Activated CD4-positive, alpha-beta T cell treated with anti-CD3 and anti-CD28 coated beads, Interleukin-10, Interleukin-2, amounts not matched to agents 100 ng/mL and 50 ng/mL, durations not matched to agents 16 hours and 8 hours (primary cell): ENCODE data around the gene LEMD3.
"Not testable (repeated sequence)": the region's sequence is repeated elsewhere in the genome, so short reads cannot be mapped to it uniquely, and the experiment has no call there.

ENCODE experiments used
- DNase-seq: peaks from one replicate; pipeline ENCODE4 v3.0.0-alpha.2; 2020

LEMD3 gene

DNA sequence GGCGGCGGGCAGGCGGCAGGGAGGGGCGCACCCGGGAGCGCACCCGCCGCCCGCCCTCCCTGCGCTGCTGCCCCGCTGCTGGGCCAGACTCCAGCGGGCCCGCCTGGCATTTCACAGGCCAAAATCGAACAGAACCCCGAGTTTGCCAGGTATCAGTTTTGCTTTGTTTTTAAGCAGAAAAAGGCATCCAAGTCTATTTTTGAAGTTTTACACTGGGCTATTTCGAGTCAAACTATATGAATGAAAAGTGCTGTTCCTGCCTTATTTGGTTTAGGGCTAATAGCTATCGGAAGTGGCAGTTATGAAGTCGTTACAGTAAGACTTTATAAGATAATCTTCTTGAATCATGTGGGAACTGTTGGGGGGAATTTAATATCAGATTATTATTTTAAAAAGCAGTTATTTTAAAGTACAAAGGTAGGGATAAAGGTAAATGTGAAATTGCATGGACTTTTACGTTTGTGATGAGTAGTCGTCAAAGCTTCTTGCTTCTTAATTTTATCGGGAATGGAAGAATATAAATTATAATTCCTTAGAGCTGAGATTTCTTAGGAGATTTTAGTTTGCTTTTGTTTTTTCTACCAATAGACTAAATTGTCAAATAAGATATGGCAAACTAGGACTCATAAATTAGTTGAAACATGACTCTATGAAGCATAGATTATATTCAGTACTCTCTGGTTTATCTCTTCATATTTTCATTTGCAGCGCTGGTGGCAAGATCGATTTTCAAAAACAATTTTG lies 110.2 kb downstream of the LEMD3 start:
- no peak for DNase-seq

GRCh38 chr12:65280306-65280705 lies 110.9 kb downstream of the LEMD3 start:
- DNase-seq = no peak

- no peak for DNase-seq
These were observed 113.5 kb downstream of the LEMD3 start for GRCh38 chr12:65282840-65283239.

DNA sequence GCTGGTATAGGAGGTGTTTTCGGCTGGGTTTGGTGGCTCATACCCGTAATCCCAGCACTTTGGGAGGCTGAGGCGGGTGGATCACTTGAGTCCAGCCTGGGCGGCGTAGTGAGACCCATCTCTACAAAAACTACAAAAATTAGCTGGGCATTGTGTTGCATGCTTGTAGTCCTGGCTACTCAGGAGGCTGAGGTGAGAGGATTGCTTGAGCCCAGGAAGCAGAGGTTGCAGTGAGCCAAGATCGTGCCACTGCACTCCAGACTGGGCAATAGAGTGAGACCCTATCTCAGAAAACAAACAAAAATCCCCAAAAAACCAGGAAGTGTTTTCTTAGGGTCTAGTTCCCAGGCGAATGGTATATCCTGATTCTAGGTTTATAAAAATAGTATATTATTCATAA lies 116.1 kb downstream of the LEMD3 start:
- not testable (repeated sequence) for DNase-seq

- DNase-seq = no peak
These were observed 118.0 kb downstream of the LEMD3 start for GRCh38 chr12:65287426-65287825.

DNA sequence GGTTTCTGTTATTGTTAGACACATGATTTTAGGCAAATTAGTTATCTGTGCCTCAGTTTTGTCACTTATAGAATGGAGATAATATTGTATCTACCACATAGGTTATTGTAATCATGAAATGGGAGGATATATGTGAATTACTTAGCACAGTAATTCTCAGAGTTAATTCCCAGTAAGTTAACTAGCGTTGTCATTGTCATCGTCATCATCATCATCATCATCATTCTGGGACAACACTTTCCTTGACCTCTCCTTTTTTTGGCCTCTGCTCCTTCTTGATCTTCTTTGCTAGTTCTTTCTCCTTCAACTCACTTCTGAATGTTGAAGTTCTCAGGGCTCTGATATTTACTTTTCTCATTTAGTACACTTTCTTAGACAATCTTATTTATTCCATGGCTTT lies 122.9 kb downstream of the LEMD3 start:
- no peak for DNase-seq

DNA sequence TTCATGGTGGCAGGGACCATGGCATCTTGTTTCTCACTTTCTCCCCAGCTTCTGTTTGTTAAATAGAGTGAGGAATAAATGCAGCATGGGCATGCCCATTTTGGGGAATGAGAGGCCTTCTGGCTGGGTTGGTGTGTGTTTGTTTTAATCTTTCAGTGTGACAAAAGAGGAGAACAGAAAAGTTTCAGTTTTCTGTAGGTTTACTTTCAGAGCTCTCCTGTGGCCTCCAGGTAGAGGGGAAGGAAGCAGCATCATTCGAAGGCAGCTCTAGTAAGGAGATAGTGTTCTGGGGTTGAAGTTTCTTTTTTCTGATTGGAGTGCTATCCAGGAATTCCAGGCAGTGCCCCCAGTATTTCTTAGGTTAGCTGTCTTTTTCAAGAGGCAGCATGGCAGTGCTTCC lies 124.4 kb downstream of the LEMD3 start:
- no peak for DNase-seq

- DNase-seq = no peak
These were observed 125.4 kb downstream of the LEMD3 start for GRCh38 chr12:65294641-65295262.

- DNase-seq = no peak
These were observed 127.3 kb downstream of the LEMD3 start for GRCh38 chr12:65296508-65297265.
